ENCODE measurements around the gene ALK. TPM values are rescaled to one million over a fixed set of nuclear protein-coding genes. Genes with fewer than 3 reads are reported as not detected.

Gene ALK
- total RNA-seq, 1 experiment from 2014 or later = 14.7 TPM

DNA sequence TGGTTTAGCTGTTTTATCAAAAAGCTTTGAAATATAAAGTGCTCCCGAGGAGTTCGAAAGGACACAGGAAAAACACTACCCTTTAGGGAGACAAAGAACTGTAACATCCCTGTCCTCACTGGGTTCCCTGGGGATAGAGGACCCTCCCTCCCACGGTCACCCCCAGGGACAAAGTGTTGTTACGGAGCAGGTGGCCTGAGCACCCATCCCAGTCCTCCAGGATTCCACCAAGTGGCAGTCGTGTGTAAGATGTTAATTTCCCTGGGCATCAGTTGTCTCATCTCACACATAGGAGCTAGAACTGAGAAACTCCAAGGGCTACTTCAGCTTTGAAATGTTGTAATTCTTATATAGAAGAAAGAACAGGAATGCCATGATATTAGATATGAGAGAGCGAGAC is 137.7 kb downstream of the ALK start:
- intact Hi-C loops (cut with micrococcal nuclease; ENCODE audit: unreplicated experiment) = no loop called here
- BruUV-seq (replicated peaks) = no TSS peak
- POLR2A ChIA-PET (ENCODE audit: low non-redundant PET) = interaction anchor here (0.8 kb wide), 1 partner anchor 159 kb away, joined by 3 read pairs; no protein-coding TSS in a partner anchor
- Histone ChIP-seq H3K4me1 (ENCODE audit: insufficient read depth, low read length, poor library complexity, severe bottlenecking) (no peaks in the 10 kb centered on the region), H3K4me3 (ENCODE audit: low read depth, low read length, poor library complexity, severe bottlenecking) (no peak overlapping the region), H3K36me3 (ENCODE audit: insufficient read depth, low read length, poor library complexity, severe bottlenecking) (no peaks in the 10 kb centered on the region), H3K27ac (ENCODE audit: low read depth, low read length, poor library complexity, severe bottlenecking) (no peak overlapping the region), H3K9me3 (ENCODE audit: low read depth, low read length, poor library complexity, severe bottlenecking) (no peaks in the 10 kb centered on the region), H3K27me3 (replicated peaks; ENCODE audit: insufficient read depth, low read depth, low read length, poor library complexity) (no peaks in the 10 kb centered on the region)
- CTCF ChIA-PET = no interaction called here
- no peak for DNase-seq (ENCODE audit: low spot score)
- TF ChIP-seq EZH2 (IDR thresholded peaks at IDR 0.05; ENCODE audit: borderline replicate concordance, low read depth, low read length, poor library complexity, severe bottlenecking) (no peak), CTCF (conservative IDR thresholded peaks at IDR 0.05; ENCODE audit: low read depth, low read length) (no peak)

- intact Hi-C loops (cut with micrococcal nuclease; ENCODE audit: unreplicated experiment) = no loop called here
- H3K9me3 ChIP-seq (ENCODE audit: low read depth, low read length, poor library complexity, severe bottlenecking) = no peaks in the 10 kb centered on the region
- ChIA-PET CTCF (no interaction called here), POLR2A (ENCODE audit: low non-redundant PET) (interaction anchor here (0.8 kb wide), 1 partner anchor 158 kb away, joined by 3 read pairs; no protein-coding TSS in a partner anchor)
- no peaks in the 10 kb centered on the region for H3K4me1 ChIP-seq (ENCODE audit: insufficient read depth, low read length, poor library complexity, severe bottlenecking)
- no peaks in the 10 kb centered on the region for H3K36me3 ChIP-seq (ENCODE audit: insufficient read depth, low read length, poor library complexity, severe bottlenecking)
- no peak for TF ChIP-seq EZH2 (IDR thresholded peaks at IDR 0.05; ENCODE audit: borderline replicate concordance, low read depth, low read length, poor library complexity, severe bottlenecking)
- TF ChIP-seq CTCF (conservative IDR thresholded peaks at IDR 0.05; ENCODE audit: low read depth, low read length) = no peak
- H3K4me3 ChIP-seq (ENCODE audit: low read depth, low read length, poor library complexity, severe bottlenecking) = no peak overlapping the region
- DNase-seq (ENCODE audit: low spot score) = no peak
- BruUV-seq (replicated peaks) = no TSS peak
- H3K27ac ChIP-seq (ENCODE audit: low read depth, low read length, poor library complexity, severe bottlenecking) = no peak overlapping the region
- no peaks in the 10 kb centered on the region for H3K27me3 ChIP-seq (replicated peaks; ENCODE audit: insufficient read depth, low read depth, low read length, poor library complexity)
These were observed 138.6 kb downstream of the ALK start for GRCh38 chr2:29782549-29783458.

DNA sequence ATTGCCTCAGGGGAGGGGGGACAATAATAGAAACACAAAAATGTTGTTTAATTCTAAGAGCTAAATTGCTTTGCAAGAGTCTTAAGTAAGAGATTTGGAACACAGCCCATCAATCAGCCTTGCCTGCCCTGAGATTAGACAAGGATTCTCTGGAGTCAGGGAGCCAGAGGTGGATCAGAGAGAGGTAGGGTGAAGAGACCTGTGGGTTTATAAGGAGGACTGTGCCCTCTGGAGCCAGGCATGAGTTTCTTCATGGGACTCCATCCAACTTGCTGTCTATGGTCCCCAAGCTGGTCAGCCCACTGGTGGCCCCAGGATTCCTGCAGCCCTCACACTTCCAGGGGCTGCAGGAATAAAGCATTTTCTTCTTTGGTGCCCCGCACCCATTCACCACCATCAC is 139.3 kb downstream of the ALK start:
- intact Hi-C loops (cut with micrococcal nuclease; ENCODE audit: unreplicated experiment) = no loop called here
- H3K36me3 ChIP-seq (ENCODE audit: insufficient read depth, low read length, poor library complexity, severe bottlenecking) = no peaks in the 10 kb centered on the region
- no peak for DNase-seq (ENCODE audit: low spot score)
- BruUV-seq (replicated peaks) = no TSS peak
- H3K27me3 ChIP-seq (replicated peaks; ENCODE audit: insufficient read depth, low read depth, low read length, poor library complexity) = no peaks in the 10 kb centered on the region
- ChIA-PET POLR2A (ENCODE audit: low non-redundant PET) (no interaction called here), CTCF (no interaction called here)
- H3K4me3 ChIP-seq (ENCODE audit: low read depth, low read length, poor library complexity, severe bottlenecking) = no peak overlapping the region
- H3K27ac ChIP-seq (ENCODE audit: low read depth, low read length, poor library complexity, severe bottlenecking) = no peak overlapping the region
- no peaks in the 10 kb centered on the region for H3K9me3 ChIP-seq (ENCODE audit: low read depth, low read length, poor library complexity, severe bottlenecking)
- no peaks in the 10 kb centered on the region for H3K4me1 ChIP-seq (ENCODE audit: insufficient read depth, low read length, poor library complexity, severe bottlenecking)
- no peak for TF ChIP-seq EZH2 (IDR thresholded peaks at IDR 0.05; ENCODE audit: borderline replicate concordance, low read depth, low read length, poor library complexity, severe bottlenecking)
- TF ChIP-seq CTCF (conservative IDR thresholded peaks at IDR 0.05; ENCODE audit: low read depth, low read length) = no peak

Data from A673 (cell line).